Activated naive CD8-positive, alpha-beta T cell (primary cell): ENCODE measurements around the gene HIVEP3.

Source experiments
- H3K27ac Mint-ChIP-seq: one replicate; pipeline ENCODE4 v1.8.0; 2021; ENCODE audit warnings: mixed read lengths
- H3K27me3 Mint-ChIP-seq: one replicate; pipeline ENCODE4 v1.8.0; 2021; ENCODE audit warnings: mixed read lengths
- H3K36me3 Mint-ChIP-seq: one replicate; pipeline ENCODE4 v1.8.0; 2021; ENCODE audit warnings: mixed read lengths
- H3K4me1 Mint-ChIP-seq: one replicate; pipeline ENCODE4 v1.8.0; 2021; ENCODE audit warnings: low read depth, mixed read lengths
- H3K4me3 Mint-ChIP-seq: one replicate; pipeline ENCODE4 v1.8.0; 2021; ENCODE audit warnings: mild to moderate bottlenecking, mixed read lengths
- H3K9me3 Mint-ChIP-seq: one replicate; pipeline ENCODE4 v1.8.0; 2021; ENCODE audit warnings: low read depth, mixed read lengths

Gene HIVEP3

GRCh38 chr1:41478118-41478748 is 440.5 kb downstream of the HIVEP3 start:
- Mint-ChIP-seq H3K4me1 (no peaks in the 10 kb centered on the region), H3K27me3 (no peaks in the 10 kb centered on the region), H3K9me3 (no peaks in the 10 kb centered on the region), H3K27ac (no peak overlapping the region), H3K36me3 (no peaks in the 10 kb centered on the region), H3K4me3 (no peak overlapping the region)

GRCh38 chr1:41476807-41477361 is 441.8 kb downstream of the HIVEP3 start:
- H3K27ac Mint-ChIP-seq: no peak overlapping the region
- no peaks in the 10 kb centered on the region for H3K36me3 Mint-ChIP-seq
- H3K4me3 Mint-ChIP-seq: no peak overlapping the region
- no peaks in the 10 kb centered on the region for H3K4me1 Mint-ChIP-seq
- no peaks in the 10 kb centered on the region for H3K27me3 Mint-ChIP-seq
- no peaks in the 10 kb centered on the region for H3K9me3 Mint-ChIP-seq

GRCh38 chr1:41475859-41476567 is 442.7 kb downstream of the HIVEP3 start:
- Mint-ChIP-seq H3K36me3 (no peaks in the 10 kb centered on the region), H3K9me3 (no peaks in the 10 kb centered on the region), H3K4me3 (no peak overlapping the region), H3K27me3 (no peaks in the 10 kb centered on the region), H3K27ac (no peak overlapping the region), H3K4me1 (no peaks in the 10 kb centered on the region)

GRCh38 chr1:41475346-41475745 is 443.4 kb downstream of the HIVEP3 start:
- no peaks in the 10 kb centered on the region for H3K36me3 Mint-ChIP-seq
- H3K4me3 Mint-ChIP-seq: no peak overlapping the region
- H3K9me3 Mint-ChIP-seq: no peaks in the 10 kb centered on the region
- H3K4me1 Mint-ChIP-seq: no peaks in the 10 kb centered on the region
- H3K27ac Mint-ChIP-seq: no peak overlapping the region
- H3K27me3 Mint-ChIP-seq: no peaks in the 10 kb centered on the region

GRCh38 chr1:41474490-41475271 is 444.0 kb downstream of the HIVEP3 start:
- Mint-ChIP-seq H3K36me3 (no peaks in the 10 kb centered on the region), H3K27ac (no peak overlapping the region), H3K4me1 (no peaks in the 10 kb centered on the region), H3K27me3 (no peaks in the 10 kb centered on the region), H3K9me3 (no peaks in the 10 kb centered on the region), H3K4me3 (no peak overlapping the region)

- H3K27ac Mint-ChIP-seq: no peak overlapping the region
- no peaks in the 10 kb centered on the region for H3K9me3 Mint-ChIP-seq
- H3K4me1 Mint-ChIP-seq: no peaks in the 10 kb centered on the region
- no peaks in the 10 kb centered on the region for H3K36me3 Mint-ChIP-seq
- no peak overlapping the region for H3K4me3 Mint-ChIP-seq
- no peaks in the 10 kb centered on the region for H3K27me3 Mint-ChIP-seq
Observed at GRCh38 chr1:41473738-41474362, 444.9 kb downstream of the HIVEP3 start.

- Mint-ChIP-seq H3K36me3 (no peaks in the 10 kb centered on the region), H3K4me3 (no peak overlapping the region), H3K4me1 (no peaks in the 10 kb centered on the region), H3K27ac (no peak overlapping the region), H3K27me3 (no peaks in the 10 kb centered on the region), H3K9me3 (no peaks in the 10 kb centered on the region)
Observed at GRCh38 chr1:41471658-41472057, 447.1 kb downstream of the HIVEP3 start.

- H3K27ac Mint-ChIP-seq: no peak overlapping the region
- no peaks in the 10 kb centered on the region for H3K27me3 Mint-ChIP-seq
- no peaks in the 10 kb centered on the region for H3K4me1 Mint-ChIP-seq
- H3K36me3 Mint-ChIP-seq: no peaks in the 10 kb centered on the region
- H3K4me3 Mint-ChIP-seq: no peak overlapping the region
- no peaks in the 10 kb centered on the region for H3K9me3 Mint-ChIP-seq
Observed at GRCh38 chr1:41469706-41470105, 449.0 kb downstream of the HIVEP3 start.

- H3K4me1 Mint-ChIP-seq: no peaks in the 10 kb centered on the region
- no peak overlapping the region for H3K4me3 Mint-ChIP-seq
- H3K27me3 Mint-ChIP-seq: no peaks in the 10 kb centered on the region
- H3K9me3 Mint-ChIP-seq: no peaks in the 10 kb centered on the region
- no peaks in the 10 kb centered on the region for H3K36me3 Mint-ChIP-seq
- H3K27ac Mint-ChIP-seq: no peak overlapping the region
Observed at GRCh38 chr1:41468122-41468762, 450.5 kb downstream of the HIVEP3 start.

GRCh38 chr1:41467673-41468072 is 451.0 kb downstream of the HIVEP3 start:
- no peaks in the 10 kb centered on the region for H3K4me1 Mint-ChIP-seq
- H3K9me3 Mint-ChIP-seq: no peaks in the 10 kb centered on the region
- H3K36me3 Mint-ChIP-seq: no peaks in the 10 kb centered on the region
- H3K27me3 Mint-ChIP-seq: no peaks in the 10 kb centered on the region
- H3K27ac Mint-ChIP-seq: no peak overlapping the region
- no peak overlapping the region for H3K4me3 Mint-ChIP-seq

- Mint-ChIP-seq H3K36me3 (no peaks in the 10 kb centered on the region), H3K9me3 (no peaks in the 10 kb centered on the region), H3K27me3 (no peaks in the 10 kb centered on the region), H3K4me3 (no peak overlapping the region), H3K27ac (no peak overlapping the region), H3K4me1 (no peaks in the 10 kb centered on the region)
Observed at GRCh38 chr1:41466146-41466545, 452.6 kb downstream of the HIVEP3 start.

GRCh38 chr1:41465741-41466140 is 453.0 kb downstream of the HIVEP3 start:
- H3K27ac Mint-ChIP-seq: no peak overlapping the region
- no peaks in the 10 kb centered on the region for H3K4me1 Mint-ChIP-seq
- no peak overlapping the region for H3K4me3 Mint-ChIP-seq
- H3K36me3 Mint-ChIP-seq: no peaks in the 10 kb centered on the region
- no peaks in the 10 kb centered on the region for H3K27me3 Mint-ChIP-seq
- no peaks in the 10 kb centered on the region for H3K9me3 Mint-ChIP-seq

- Mint-ChIP-seq H3K27ac (no peak overlapping the region), H3K4me3 (no peak overlapping the region), H3K36me3 (no peaks in the 10 kb centered on the region), H3K4me1 (no peaks in the 10 kb centered on the region), H3K9me3 (no peaks in the 10 kb centered on the region), H3K27me3 (no peaks in the 10 kb centered on the region)
Observed at GRCh38 chr1:41464885-41465284, 453.8 kb downstream of the HIVEP3 start.

- Mint-ChIP-seq H3K36me3 (no peaks in the 10 kb centered on the region), H3K9me3 (no peaks in the 10 kb centered on the region), H3K4me1 (no peaks in the 10 kb centered on the region), H3K4me3 (no peak overlapping the region), H3K27ac (no peak overlapping the region), H3K27me3 (no peaks in the 10 kb centered on the region)
Observed at GRCh38 chr1:41463516-41463915, 455.2 kb downstream of the HIVEP3 start.
